ENCODE results near the gene TOM1L2.

Gene TOM1L2

DNA sequence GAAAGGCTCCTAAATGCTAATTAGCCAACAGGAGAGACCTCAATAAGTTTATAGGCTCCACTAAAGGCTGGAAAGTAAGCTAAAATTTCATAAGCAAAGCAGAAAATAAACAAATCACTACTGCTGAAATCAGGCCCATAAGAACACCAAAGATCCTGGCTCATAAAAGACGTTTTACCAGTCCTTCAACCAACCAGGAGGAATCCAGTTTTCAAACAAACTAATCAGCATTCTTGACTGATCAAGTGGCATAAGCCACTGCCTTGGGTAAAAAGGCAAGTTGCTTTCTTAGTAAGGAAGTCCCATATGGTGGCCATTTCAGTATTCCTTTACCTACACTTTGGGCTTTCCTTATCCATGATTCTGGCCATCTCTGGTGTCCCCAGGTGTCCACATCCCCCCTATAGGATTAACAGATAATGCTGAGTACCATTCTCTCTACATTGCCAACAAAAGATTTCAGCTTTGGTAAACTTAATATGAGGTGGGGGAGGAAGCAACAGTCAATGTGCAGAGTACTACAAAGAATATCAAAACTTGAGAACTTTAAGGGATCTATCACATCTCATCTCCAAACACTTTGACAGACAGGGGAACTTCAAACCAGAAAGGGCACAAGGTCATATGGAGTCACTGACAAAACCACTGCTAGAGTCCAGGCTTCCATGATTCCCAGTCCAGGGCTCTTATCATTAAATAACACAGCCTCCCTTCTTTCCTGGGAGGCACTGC is 1.3 kb downstream of the TOM1L2 start:
- H3K4me3 ChIP-seq: peak overlapping the region; percentile 75 to 95 (median 84)
- 0 out of 22 replicates have a peak, but pooled peaks cover 0 to under 1% (median 0%) of the 10 kb centered on the region in 11 experiments for H3K36me3 ChIP-seq
- no peaks in the 10 kb centered on the region for H3K9me3 ChIP-seq (replicated peaks in 1 of 11)
- TF ChIP-seq Cebpa-rat (IDR thresholded peaks at IDR 0.05): no peak
- H3K27ac ChIP-seq: peak overlapping the region in 2 of 11 experiments; percentile 83 to 85; a peak in 1 of 22 replicates
- peak overlapping the region; percentile 79 to 89 (median 83); a peak in 20 of 22 replicates for H3K9ac ChIP-seq
- H3K27me3 ChIP-seq: no peaks in the 10 kb centered on the region
- H4K20me1 ChIP-seq: peaks cover 8 to 34% (median 25%) of the 10 kb centered on the region in 11 experiments; a peak in 16 of 22 replicates
- peak overlapping the region; percentile 93 to 100 (median 99) for H3K4me2 ChIP-seq
- peaks cover 13 to 33% (median 20%) of the 10 kb centered on the region in 10 experiments for H3K4me1 ChIP-seq

- peaks cover 13 to 44% (median 17%) of the 10 kb centered on the region in 10 experiments for H3K4me1 ChIP-seq
- no peaks in the 10 kb centered on the region for H3K27me3 ChIP-seq
These were observed 5.8 kb downstream of the TOM1L2 start for GRCh38 chr17:17966399-17966798.

GRCh38 chr17:17965152-17965721 is 7.0 kb downstream of the TOM1L2 start:
- Histone ChIP-seq H3K4me3 (no peak overlapping the region), H4K20me1 (peaks cover 0 to 47% (median 17%) of the 10 kb centered on the region in 11 experiments; a peak in 13 of 22 replicates), H3K36me3 (peaks cover 0 to 15% (median 0%) of the 10 kb centered on the region in 11 experiments; a peak in 2 of 22 replicates), H3K27ac (no peak overlapping the region), H3K9me3 (replicated peaks in 1 of 11) (no peaks in the 10 kb centered on the region), H3K27me3 (no peaks in the 10 kb centered on the region), H3K9ac (no peak overlapping the region), H3K4me2 (peak overlapping the region in 1 of 11 experiments; percentile 32; a peak in 2 of 22 replicates), H3K4me1 (peaks cover 6 to 38% (median 11%) of the 10 kb centered on the region in 10 experiments; a peak in 18 of 20 replicates)
- TF ChIP-seq Cebpa-rat (IDR thresholded peaks at IDR 0.05): no peak

More at GRCh38 chr17:17966399-17966798, 5.8 kb downstream of the TOM1L2 start:
- Histone ChIP-seq H3K9ac (no peak overlapping the region), H3K4me3 (no peak overlapping the region), H3K4me2 (no peak overlapping the region), H3K36me3 (peaks cover 0 to 15% (median 0%) of the 10 kb centered on the region in 11 experiments; a peak in 2 of 22 replicates), H3K27ac (no peak overlapping the region), H3K9me3 (replicated peaks in 1 of 11) (no peaks in the 10 kb centered on the region), H4K20me1 (peaks cover 5 to 56% (median 28%) of the 10 kb centered on the region in 11 experiments; a peak in 17 of 22 replicates)
- TF ChIP-seq Cebpa-rat (IDR thresholded peaks at IDR 0.05): no peak

- Histone ChIP-seq H3K27ac (no peak overlapping the region), H3K9me3 (replicated peaks in 1 of 11) (no peaks in the 10 kb centered on the region), H3K27me3 (no peaks in the 10 kb centered on the region), H3K4me3 (no peak overlapping the region), H3K4me1 (peaks cover 6 to 41% (median 11%) of the 10 kb centered on the region in 10 experiments; a peak in 18 of 20 replicates), H3K9ac (no peak overlapping the region), H3K36me3 (peaks cover 0 to 15% (median 0%) of the 10 kb centered on the region in 11 experiments; a peak in 2 of 22 replicates), H4K20me1 (peaks cover 0 to 46% (median 17%) of the 10 kb centered on the region in 11 experiments; a peak in 12 of 22 replicates), H3K4me2 (peak overlapping the region in 2 of 11 experiments; percentile 36 to 60; a peak in 2 of 22 replicates)
- TF ChIP-seq Cebpa-rat (IDR thresholded peaks at IDR 0.05): no peak
These were observed 7.5 kb downstream of the TOM1L2 start for GRCh38 chr17:17964710-17965109.

DNA sequence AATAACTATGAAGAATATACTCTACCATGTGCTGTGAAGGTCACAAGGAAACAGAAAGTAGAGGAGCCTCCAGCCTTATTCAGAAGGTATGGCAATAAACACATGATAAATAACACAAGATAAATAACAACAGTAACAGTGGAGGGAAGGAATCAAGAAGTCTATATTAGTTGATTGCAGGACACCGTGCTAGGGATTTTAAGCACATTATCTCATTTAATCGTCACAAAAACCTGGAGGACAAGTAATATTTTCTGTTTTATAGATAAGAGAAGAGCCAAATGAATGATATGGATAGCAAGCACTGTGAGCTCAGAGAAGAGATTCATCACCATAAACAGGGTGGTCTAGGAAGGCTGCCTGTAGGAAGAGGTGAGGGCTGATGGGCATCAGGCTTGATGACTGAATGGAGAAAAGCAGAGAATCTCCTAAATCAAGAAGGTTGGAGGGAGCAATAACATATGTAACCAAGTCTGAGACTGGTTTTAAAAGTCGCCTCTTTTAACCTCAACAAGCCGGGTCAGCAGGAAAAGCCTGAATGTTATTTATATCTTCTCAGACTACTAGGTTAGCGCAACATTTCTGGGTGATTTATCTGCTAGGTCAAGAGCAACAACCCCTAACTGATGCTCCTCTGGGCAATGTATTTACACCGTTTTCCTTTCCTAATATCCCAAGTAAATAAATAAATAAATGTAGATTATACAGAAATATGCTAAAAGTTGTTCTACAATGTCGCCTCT is 8.3 kb downstream of the TOM1L2 start:
- no peak overlapping the region for H3K27ac ChIP-seq
- H3K27me3 ChIP-seq: no peaks in the 10 kb centered on the region
- H3K36me3 ChIP-seq: peaks cover 0 to 15% (median 0%) of the 10 kb centered on the region in 11 experiments; a peak in 2 of 22 replicates
- peaks cover 0 to 46% (median 17%) of the 10 kb centered on the region in 11 experiments; a peak in 12 of 22 replicates for H4K20me1 ChIP-seq
- peaks cover 6 to 49% (median 15%) of the 10 kb centered on the region in 10 experiments; a peak in 18 of 20 replicates for H3K4me1 ChIP-seq
- H3K4me3 ChIP-seq: no peak overlapping the region
- 0 out of 22 replicates have a peak overlapping the region, but pooled peaks of 1 of the 11 experiments have one; percentile 5 for H3K9ac ChIP-seq
- no peak for TF ChIP-seq Cebpa-rat (IDR thresholded peaks at IDR 0.05)
- peak overlapping the region in 10 of 11 experiments; percentile 0 to 60 (median 37); a peak in 15 of 22 replicates for H3K4me2 ChIP-seq
- no peaks in the 10 kb centered on the region for H3K9me3 ChIP-seq (replicated peaks in 1 of 11)

- no peak overlapping the region for H3K9ac ChIP-seq
- H3K36me3 ChIP-seq: peaks cover 0 to 15% (median 0%) of the 10 kb centered on the region in 11 experiments; a peak in 2 of 22 replicates
- no peak overlapping the region for H3K4me2 ChIP-seq
- TF ChIP-seq Cebpa-rat (IDR thresholded peaks at IDR 0.05): no peak
- no peak overlapping the region for H3K27ac ChIP-seq
- no peaks in the 10 kb centered on the region for H3K27me3 ChIP-seq
- H3K4me3 ChIP-seq: no peak overlapping the region
- H4K20me1 ChIP-seq: peaks cover 0 to 46% (median 17%) of the 10 kb centered on the region in 11 experiments; a peak in 12 of 22 replicates
- H3K9me3 ChIP-seq (replicated peaks in 1 of 11): no peaks in the 10 kb centered on the region
- peaks cover 9 to 57% (median 20%) of the 10 kb centered on the region in 10 experiments; a peak in 19 of 20 replicates for H3K4me1 ChIP-seq
These were observed 9.1 kb downstream of the TOM1L2 start for GRCh38 chr17:17963066-17963465.

DNA sequence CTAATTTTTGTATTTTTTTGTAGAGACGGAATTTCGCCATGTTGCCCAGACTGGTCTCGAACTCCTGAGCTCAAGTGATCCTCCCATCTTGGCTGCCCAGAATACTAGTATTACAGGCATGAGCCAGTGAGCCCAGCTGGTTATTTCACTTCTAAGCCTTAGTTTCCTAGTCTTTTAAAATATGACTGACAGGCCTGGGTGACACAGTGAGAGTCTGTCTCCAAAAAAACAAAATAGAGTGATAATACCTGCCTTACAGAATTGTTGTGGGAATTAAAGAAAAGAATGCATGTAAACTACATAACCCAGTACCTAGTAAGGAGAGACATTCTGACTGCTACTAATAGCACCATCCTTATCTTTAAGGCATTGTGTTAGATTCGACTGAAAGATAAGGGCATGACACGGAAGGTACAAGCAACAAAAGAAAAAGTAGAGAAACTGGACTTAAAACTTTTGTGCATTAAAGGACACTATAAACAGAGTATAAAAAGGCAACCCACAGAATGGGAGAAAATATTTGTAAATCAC is 11.6 kb downstream of the TOM1L2 start:
- Histone ChIP-seq H3K4me3 (no peak overlapping the region), H3K27me3 (no peaks in the 10 kb centered on the region), H3K36me3 (peaks cover 0 to 25% (median 8%) of the 10 kb centered on the region in 11 experiments; a peak in 12 of 22 replicates), H3K9me3 (replicated peaks in 1 of 11) (peaks cover 0 to 16% (median 14%) of the 10 kb centered on the region in 11 experiments; a peak in 19 of 22 replicates), H4K20me1 (peaks cover 0 to 24% (median 4%) of the 10 kb centered on the region in 11 experiments; a peak in 5 of 22 replicates), H3K27ac (peak overlapping the region in 1 of 11 experiments; percentile 69; a peak in 2 of 22 replicates), H3K4me1 (peaks cover 9 to 62% (median 24%) of the 10 kb centered on the region in 10 experiments; a peak in 19 of 20 replicates), H3K9ac (no peak overlapping the region), H3K4me2 (peak overlapping the region in 3 of 11 experiments; percentile 76 to 78 (median 76); a peak in 1 of 22 replicates)
- TF ChIP-seq Cebpa-rat (IDR thresholded peaks at IDR 0.05): no peak

Measured in BLaER1 treated with 17β-estradiol and CSF1 and Interleukin-3, amounts not matched to agents 10 nM and 100 nM (cell line).